Choroid plexus epithelial cell (primary cell): ENCODE results near the gene CACNA1H.
A peak's percentile ranks its signal among the peaks of the same experiment; 100 is the strongest.

ENCODE experiments used
- DNase-seq: peaks from one replicate; pipeline ENCODE4 v3.0.0-alpha.2; 2010; ENCODE audit warnings: low read depth
- H3K4me3 ChIP-seq: 2 replicates; pipeline ENCODE4 v1.5.1; 2011; ENCODE audit warnings: low read depth, mild to moderate bottlenecking, control low read depth, low read length, moderate library complexity
- TF ChIP-seq, protein P1 (sequence below): conservative IDR thresholded peaks from 2 replicates; pipeline ENCODE4 v1.5.1; 2011; ENCODE audit warnings: low read depth, mild to moderate bottlenecking, control low read depth, inconsistent platforms, low read length, moderate library complexity

CACNA1H gene

DNA sequence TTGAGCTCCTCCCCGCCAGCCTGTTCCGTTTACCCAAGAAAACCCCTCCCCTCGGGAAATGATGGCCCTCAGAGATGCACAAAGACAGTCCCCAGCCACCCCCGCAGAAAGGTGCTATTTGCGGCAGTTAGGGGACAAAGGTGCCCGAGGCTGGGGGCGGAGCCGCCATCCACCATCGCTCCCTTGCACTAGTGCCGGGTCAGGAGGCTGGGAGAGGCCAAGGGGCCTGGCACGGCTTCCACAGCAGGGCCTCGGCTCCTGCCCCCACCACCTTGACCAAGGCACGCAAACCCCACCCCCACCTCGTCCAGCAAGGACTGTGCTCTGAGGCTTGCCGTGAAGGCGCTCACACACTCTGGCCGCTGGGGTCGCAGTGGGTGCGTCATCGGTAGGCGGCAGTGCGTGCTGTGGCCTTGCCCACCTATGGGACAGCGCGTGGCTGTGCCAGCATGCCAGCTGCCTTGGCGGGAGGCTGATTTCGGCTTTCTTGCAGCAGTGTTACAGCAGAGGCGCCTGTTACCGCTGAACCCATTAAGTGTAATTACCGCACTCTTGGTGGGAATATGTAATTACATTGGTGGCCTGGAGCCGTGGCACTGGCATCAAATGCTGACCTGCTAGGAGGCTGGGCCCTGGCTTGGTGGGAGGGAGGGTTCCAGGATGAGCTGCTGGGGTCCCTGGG, 40.4 kb downstream of the CACNA1H start:
- TF ChIP-seq, protein P1, sequence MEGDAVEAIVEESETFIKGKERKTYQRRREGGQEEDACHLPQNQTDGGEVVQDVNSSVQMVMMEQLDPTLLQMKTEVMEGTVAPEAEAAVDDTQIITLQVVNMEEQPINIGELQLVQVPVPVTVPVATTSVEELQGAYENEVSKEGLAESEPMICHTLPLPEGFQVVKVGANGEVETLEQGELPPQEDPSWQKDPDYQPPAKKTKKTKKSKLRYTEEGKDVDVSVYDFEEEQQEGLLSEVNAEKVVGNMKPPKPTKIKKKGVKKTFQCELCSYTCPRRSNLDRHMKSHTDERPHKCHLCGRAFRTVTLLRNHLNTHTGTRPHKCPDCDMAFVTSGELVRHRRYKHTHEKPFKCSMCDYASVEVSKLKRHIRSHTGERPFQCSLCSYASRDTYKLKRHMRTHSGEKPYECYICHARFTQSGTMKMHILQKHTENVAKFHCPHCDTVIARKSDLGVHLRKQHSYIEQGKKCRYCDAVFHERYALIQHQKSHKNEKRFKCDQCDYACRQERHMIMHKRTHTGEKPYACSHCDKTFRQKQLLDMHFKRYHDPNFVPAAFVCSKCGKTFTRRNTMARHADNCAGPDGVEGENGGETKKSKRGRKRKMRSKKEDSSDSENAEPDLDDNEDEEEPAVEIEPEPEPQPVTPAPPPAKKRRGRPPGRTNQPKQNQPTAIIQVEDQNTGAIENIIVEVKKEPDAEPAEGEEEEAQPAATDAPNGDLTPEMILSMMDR: no peak
- DNase-seq: no peak
- no peak overlapping the region for H3K4me3 ChIP-seq

DNA sequence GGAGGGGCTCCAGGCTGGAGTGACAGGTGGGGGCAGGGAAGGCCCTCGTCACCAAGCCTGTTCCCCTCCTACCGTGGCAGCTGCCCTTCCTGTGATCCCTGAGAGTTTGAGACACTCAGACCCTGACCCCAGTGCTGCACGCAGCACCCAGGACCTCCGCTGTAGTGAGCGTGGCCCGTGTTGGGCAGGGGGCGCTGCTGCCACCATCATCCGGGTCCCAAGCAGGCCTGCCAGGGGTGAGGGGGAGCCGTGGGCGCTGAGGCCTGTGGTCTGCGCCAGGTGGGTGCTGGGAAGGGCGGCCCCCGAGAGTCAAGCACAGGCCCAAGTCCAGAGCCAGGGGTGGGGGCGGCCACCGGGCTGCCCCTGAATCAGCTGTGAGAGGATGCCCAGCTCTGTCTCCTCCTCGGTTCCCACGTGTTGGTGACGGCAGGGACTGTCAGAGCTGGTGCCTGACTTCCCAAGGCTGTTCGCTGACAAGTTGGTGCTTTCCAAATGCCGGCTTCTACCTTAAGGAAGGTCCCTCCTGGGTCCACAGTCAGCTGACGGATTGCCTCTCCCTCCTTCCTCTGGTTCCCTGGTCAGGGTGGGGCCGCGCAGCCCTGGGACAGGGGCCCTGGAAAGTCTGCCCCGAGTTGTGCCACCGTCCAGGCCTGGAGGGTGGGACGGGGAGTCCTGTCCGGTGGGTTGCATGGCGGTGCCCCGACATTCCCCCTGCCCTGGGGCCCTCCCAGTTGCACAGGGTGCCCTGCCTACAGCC, 41.1 kb downstream of the CACNA1H start:
- no peak for DNase-seq
- no peak overlapping the region for H3K4me3 ChIP-seq
- TF ChIP-seq, protein P1: no peak

DNA sequence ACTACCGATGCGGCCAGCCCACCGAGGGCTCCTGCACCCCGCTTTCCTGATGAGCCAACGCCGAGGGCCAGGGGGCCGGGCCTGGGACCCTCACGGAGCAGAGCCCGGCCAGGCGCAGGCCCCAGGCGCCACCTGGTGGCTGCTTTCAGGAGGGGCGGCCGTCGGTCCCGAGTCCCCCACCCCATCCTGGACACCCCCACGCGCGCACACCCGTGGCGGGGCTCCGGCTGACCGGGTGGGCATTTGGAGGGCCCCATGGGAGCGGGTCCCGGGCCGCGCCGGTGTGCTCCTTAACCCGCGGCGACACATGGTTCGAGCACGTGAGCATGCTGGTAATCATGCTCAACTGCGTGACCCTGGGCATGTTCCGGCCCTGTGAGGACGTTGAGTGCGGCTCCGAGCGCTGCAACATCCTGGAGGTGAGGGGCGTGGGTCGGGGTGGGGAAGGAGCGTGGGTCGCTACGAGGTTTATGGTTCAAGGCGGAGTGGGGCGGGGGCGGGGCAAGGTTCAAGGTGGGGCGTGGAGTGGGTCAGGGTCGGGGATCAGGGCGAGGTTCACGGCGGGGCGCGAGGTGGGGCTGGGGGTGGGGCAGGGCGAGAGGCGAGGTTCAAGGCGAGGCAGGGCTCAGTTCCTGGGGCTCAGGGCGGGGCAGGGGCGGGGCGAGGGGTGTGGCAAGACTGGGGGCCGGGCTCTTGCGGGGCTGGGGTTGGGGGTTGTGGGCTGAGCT, 41.9 kb downstream of the CACNA1H start:
- no peak overlapping the region for H3K4me3 ChIP-seq
- TF ChIP-seq, protein P1: peak; percentile 68
- DNase-seq: no peak

DNA sequence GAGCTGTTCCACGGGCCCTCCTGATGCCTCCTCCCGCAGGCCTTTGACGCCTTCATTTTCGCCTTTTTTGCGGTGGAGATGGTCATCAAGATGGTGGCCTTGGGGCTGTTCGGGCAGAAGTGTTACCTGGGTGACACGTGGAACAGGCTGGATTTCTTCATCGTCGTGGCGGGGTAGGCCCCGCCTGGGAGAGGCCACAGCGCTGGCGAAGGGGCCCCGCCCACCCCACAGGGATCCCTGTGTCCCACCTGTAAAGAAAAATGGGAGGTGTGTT, 42.4 kb downstream of the CACNA1H start:
- no peak for DNase-seq
- TF ChIP-seq, protein P1: no peak
- no peak overlapping the region for H3K4me3 ChIP-seq

DNA sequence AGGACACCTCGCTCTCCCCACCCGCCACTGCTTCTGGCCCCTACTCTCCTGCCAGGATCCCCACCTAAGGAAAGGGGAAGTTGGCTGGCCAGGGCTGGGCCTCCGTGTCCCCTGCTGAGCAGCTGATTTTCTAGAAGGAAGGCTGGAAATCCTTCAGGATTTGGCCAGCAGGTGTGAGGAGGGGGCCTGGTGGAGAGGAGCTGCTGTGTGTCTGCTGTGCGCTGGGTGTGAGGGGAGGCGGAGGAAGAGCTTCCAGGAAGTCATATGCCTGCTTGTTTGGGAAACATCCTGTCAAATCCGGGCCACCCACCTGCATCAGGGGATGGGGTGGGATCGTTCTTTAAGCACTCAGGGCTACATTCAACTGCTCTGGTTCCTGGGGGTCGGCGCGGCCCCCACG, 43.6 kb downstream of the CACNA1H start:
- no peak for DNase-seq
- TF ChIP-seq, protein P1: no peak
- H3K4me3 ChIP-seq: no peak overlapping the region

DNA sequence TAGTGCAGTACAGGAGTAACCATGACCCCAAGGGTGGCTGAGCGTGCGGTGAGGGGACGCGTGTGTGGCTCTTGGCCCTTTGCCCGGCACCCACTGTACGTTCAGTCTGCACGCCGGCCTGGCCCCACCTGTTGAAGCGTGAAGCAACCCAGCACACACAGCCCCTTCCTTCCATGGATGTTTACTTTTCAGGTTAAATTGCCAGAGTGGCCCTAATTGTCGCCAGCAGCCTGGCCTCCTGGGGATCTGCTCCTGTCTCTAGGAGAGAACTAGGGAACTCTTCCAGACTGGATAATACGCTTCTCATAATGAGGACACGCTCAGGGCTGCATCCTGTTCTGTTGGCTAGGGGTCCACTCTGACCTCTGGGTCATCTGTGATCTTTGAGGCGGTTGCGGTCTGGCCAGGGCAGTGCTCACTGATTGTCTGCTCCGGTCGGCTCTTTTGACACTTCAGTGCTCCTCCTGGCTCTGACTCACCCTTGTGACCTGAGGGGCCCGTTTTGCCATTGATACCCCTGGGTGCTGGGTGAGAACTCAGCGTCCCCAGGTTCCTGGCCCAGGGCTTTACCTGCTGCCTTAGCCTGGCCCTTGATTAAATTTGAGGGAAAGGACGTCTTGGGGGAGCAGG, 44.4 kb downstream of the CACNA1H start:
- no peak for DNase-seq
- H3K4me3 ChIP-seq: no peak overlapping the region
- TF ChIP-seq, protein P1: no peak
